Neutrophil (primary cell): ENCODE measurements around the gene FLVCR2.

Experiments used
- H3K27ac ChIP-seq: fragments of 200-600 bp; sonication (generic); 2 replicates; pipeline ENCODE4 v1.5.1; 2016; ENCODE audit warnings: mild to moderate bottlenecking, moderate library complexity
- H3K27me3 ChIP-seq: fragments of 200-600 bp; sonication (generic); 2 replicates; pipeline ENCODE4 v1.6.0; 2016; ENCODE audit warnings: mild to moderate bottlenecking
- H3K36me3 ChIP-seq: fragments of 200-600 bp; sonication (generic); 2 replicates; pipeline ENCODE4 v1.5.1; 2017
- H3K4me1 ChIP-seq, 2 experiments: fragments of 200-600 bp in 1 of 2; sonication (generic) in 1 of 2; 1 replicate in 1 of 2; 2 replicates in 1 of 2; pipeline versions ENCODE4 v1.5.1 to v1.6.1; 2013 to 2016; ENCODE audit warnings: low read depth in 1 of 2, low read length in 1 of 2, mild to moderate bottlenecking in 1 of 2, moderate library complexity in 1 of 2; ENCODE audit not compliant: control insufficient read depth in 1 of 2, insufficient read depth in 1 of 2
- H3K4me3 ChIP-seq, 2 experiments: fragments of 200-600 bp in 1 of 2; sonication (generic) in 1 of 2; 1 replicate in 1 of 2; 2 replicates in 1 of 2; pipeline ENCODE4 v1.5.1; 2013 to 2016; ENCODE audit warnings: low read depth in 1 of 2, low read length in 1 of 2, mild to moderate bottlenecking in 1 of 2, moderate library complexity in 1 of 2
- H3K9me3 ChIP-seq: fragments of 200-600 bp; sonication (generic); 2 replicates; pipeline ENCODE4 v1.5.1; 2016
- TF ChIP-seq, protein P1 (sequence below): fragments of 200-600 bp; sonication (generic); IDR thresholded peaks from 2 replicates; pipeline ENCODE4 v1.5.1; 2016; ENCODE audit warnings: antibody characterized with exemption

The FLVCR2 gene

DNA sequence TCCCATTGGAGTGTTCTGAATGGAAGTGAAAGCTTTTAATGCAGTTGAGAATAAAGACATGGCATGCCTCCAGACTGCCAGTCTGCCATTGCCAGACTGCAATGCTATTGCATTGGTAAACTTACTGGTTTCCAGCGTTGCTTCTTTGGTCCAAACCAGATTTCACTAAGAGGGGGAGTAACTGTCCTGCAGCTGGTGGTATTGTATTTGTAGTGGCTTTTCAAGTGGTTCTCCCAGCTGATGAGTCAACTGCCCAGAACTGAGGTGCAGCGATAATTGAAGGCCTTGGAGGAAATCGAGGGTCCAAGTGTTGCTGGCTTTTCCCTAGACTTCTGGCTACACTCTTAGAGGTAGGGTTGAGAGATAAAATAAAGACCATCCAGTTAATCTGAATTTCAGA, 50.4 kb downstream of the FLVCR2 start:
- H3K4me3 ChIP-seq, result no peak overlapping the region
- TF ChIP-seq, protein P1, sequence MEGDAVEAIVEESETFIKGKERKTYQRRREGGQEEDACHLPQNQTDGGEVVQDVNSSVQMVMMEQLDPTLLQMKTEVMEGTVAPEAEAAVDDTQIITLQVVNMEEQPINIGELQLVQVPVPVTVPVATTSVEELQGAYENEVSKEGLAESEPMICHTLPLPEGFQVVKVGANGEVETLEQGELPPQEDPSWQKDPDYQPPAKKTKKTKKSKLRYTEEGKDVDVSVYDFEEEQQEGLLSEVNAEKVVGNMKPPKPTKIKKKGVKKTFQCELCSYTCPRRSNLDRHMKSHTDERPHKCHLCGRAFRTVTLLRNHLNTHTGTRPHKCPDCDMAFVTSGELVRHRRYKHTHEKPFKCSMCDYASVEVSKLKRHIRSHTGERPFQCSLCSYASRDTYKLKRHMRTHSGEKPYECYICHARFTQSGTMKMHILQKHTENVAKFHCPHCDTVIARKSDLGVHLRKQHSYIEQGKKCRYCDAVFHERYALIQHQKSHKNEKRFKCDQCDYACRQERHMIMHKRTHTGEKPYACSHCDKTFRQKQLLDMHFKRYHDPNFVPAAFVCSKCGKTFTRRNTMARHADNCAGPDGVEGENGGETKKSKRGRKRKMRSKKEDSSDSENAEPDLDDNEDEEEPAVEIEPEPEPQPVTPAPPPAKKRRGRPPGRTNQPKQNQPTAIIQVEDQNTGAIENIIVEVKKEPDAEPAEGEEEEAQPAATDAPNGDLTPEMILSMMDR, result no peak
- H3K27me3 ChIP-seq, result no peaks in the 10 kb centered on the region
- no peak overlapping the region for H3K27ac ChIP-seq
- H3K4me1 ChIP-seq, result no peaks in the 10 kb centered on the region
- H3K36me3 ChIP-seq, result no peaks in the 10 kb centered on the region
- no peaks in the 10 kb centered on the region for H3K9me3 ChIP-seq

DNA sequence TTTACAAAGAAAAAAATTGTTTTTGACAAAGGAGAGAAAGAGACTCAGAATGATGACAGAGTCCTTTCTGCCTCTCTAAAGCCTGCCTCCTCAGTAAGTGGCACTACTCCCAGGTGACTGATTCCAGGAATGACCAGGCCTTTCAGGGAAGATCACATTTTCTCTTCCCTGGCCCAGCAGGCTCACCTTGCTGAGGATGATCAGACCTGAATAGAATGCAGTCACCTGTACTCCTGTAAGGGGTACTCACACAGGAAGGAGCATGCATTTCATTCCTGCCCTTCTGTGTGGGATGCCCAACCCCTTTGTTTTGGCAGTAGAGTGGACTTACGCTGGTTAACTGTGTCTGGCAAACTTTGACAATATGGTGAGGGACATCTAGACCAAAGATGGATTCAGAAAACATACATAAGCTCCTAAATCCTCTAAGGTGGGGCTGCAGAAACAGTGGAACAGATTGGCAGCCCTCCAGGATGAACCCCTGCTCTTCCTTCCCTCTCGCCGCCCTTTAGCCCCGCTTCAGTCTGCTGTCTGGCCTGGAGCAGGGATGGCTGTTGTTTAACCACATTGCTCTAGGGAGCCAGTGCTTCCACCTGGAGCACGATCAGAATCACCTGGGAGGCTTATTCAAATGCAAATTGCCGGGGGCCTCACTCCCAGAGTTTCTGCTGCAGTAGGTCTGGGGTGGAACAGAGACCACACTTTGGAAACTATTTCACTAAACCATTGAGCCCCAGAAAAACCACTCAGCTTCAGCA, 52.5 kb downstream of the FLVCR2 start:
- H3K27ac ChIP-seq, result no peak overlapping the region
- no peaks in the 10 kb centered on the region for H3K4me1 ChIP-seq
- no peak overlapping the region for H3K4me3 ChIP-seq
- TF ChIP-seq, protein P1, result no peak
- no peaks in the 10 kb centered on the region for H3K27me3 ChIP-seq
- H3K9me3 ChIP-seq, result no peaks in the 10 kb centered on the region
- no peaks in the 10 kb centered on the region for H3K36me3 ChIP-seq

DNA sequence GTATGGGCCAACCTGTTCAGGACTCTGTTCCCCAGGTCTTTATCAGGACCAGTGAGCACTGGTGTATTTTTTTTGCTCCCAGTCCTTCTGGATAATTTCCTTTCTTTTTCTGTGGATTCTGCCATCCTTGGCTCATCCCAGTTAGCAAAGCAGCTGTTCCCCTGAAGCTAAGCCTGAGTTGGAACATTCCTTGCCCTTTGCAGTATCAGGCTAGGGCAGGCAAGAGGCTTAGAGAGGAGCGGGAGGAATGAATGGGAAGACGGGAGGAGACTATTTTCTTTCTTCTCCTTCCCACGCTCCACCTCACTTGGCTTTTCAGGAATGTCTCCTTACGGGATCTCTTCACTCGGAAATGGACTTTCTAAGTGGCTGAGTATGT, 53.0 kb downstream of the FLVCR2 start:
- TF ChIP-seq, protein P1, result no peak
- H3K27ac ChIP-seq, result no peak overlapping the region
- H3K4me3 ChIP-seq, result no peak overlapping the region
- no peaks in the 10 kb centered on the region for H3K9me3 ChIP-seq
- H3K36me3 ChIP-seq, result no peaks in the 10 kb centered on the region
- no peaks in the 10 kb centered on the region for H3K27me3 ChIP-seq
- no peaks in the 10 kb centered on the region for H3K4me1 ChIP-seq

DNA sequence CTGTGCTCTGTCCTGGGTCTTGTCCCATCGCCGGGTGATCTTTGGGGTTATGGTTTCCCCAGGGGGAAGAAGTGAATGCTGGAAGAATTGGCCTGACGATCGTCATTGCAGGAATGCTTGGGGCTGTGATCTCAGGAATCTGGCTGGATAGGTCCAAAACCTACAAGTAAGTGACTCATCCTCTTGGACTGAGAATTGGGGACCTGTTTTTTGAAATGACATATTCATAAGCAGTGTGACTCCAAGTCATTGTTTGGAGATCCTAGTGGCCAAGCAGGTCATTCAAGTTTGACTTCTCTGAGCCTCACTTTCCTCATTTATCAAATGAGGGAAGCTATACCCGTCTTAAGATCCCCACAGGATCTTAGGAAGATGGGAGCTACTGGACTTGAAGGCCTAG, 56.4 kb downstream of the FLVCR2 start:
- TF ChIP-seq, protein P1, result no peak
- no peak overlapping the region for H3K4me3 ChIP-seq
- no peaks in the 10 kb centered on the region for H3K9me3 ChIP-seq
- H3K27me3 ChIP-seq, result no peaks in the 10 kb centered on the region
- no peak overlapping the region for H3K27ac ChIP-seq
- H3K36me3 ChIP-seq, result no peaks in the 10 kb centered on the region
- no peaks in the 10 kb centered on the region for H3K4me1 ChIP-seq

DNA sequence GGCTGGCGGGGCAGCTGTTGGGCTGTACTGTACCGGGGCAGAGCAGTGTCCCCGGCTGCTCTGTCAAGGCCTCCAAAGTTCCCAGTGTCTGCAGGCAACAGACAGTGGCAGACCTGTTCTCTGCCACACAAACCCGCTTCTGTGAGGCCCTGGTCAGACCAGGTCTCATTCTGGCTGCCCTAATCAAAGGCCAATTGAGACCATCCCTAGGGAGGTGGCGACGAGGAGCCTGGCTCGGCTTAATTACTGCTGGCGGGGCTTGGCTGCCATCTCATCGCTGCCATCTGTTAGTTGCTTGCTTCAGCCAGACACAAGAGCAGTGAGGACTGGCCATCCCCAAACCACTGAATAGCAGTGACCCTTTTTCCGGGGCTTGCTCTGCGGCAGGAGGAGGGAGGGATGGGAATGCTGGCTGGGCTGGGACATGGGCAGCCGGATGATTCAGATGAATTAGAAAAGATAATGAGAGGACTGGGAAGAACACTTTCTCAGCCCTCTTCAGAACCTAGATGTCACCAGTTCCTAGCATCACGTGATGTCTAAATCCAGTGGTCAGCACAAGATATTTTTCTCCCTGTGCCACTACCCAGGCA, 57.8 kb downstream of the FLVCR2 start:
- no peak overlapping the region for H3K27ac ChIP-seq
- TF ChIP-seq, protein P1, result no peak
- H3K4me3 ChIP-seq, result no peak overlapping the region

More for the DNA sequence above, 57.8 kb downstream of the FLVCR2 start:
- Histone ChIP-seq H3K4me1 (no peaks in the 10 kb centered on the region), H3K9me3 (no peaks in the 10 kb centered on the region), H3K27me3 (no peaks in the 10 kb centered on the region), H3K36me3 (no peaks in the 10 kb centered on the region)
